Measurements from ENCODE around the gene PIP5KL1.
A peak's percentile ranks its signal among the peaks of the same experiment; 100 is the strongest.

The PIP5KL1 gene

DNA sequence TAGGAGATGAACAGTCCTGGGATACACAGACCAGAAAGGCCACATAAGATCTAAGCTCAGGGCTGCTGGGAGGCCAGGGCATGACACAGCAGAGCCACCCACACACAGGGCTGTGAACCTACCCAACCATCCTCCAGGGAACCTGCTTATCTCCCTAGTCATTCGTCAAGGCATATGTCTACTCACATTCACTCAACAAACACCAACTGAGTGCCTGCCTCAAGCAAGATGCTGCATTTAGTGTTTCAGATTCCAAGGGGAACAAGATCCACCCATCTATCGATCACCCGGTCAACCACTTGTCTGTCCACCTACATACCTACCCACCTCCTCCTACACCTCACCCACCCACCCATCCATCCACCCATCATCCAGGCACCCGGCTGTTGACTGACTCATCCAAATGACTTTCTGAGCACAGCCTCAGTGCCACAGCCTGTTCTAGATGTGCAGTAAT lies 5.2 kb upstream of the PIP5KL1 start:
- Histone ChIP-seq H3K27ac (ENCODE audit: low read length) (no peak overlapping the region), H3K36me3 (ENCODE audit: control insufficient read depth in 1 of 2, insufficient read depth in 2 of 2, low read length in 2 of 2) (peaks cover 3 to 8% of the 10 kb centered on the region in 2 donors), H3K9me3 (ENCODE audit: control insufficient read depth in 1 of 2, low read length in 2 of 2) (no peaks in the 10 kb centered on the region), H3K27me3 (ENCODE audit: low read depth, low read length) (no peaks in the 10 kb centered on the region), H3K4me3 (ENCODE audit: low read depth in 1 of 2, low read length in 2 of 2) (no peak overlapping the region), H3K4me1 (ENCODE audit: control insufficient read depth in 1 of 2, insufficient read depth in 2 of 2, low read length in 2 of 2) (peaks cover 16 to 37% of the 10 kb centered on the region in 2 donors)

DNA sequence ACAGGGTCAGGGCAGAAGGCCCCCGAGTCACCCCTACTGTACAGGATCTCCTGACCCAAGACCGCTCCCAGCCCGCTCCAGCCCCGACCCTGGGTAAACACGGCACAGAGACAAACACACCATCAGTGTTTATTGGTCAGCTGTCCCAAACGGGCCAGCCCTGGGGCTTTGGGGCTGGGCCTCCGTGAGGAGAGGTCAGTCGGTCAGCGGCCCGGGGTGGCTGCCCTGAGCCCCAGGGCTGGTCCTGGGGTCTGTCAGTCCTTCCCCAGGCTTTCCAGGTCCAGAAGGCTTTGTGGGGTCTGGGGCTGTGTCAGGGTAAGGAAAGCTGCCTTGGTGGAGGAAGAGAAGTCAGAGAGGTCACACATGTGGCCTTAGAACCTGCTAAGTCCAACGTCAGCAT lies 4.4 kb upstream of the PIP5KL1 start:
- peaks cover 16 to 44% of the 10 kb centered on the region in 2 donors for H3K4me1 ChIP-seq (ENCODE audit: control insufficient read depth in 1 of 2, insufficient read depth in 2 of 2, low read length in 2 of 2)
- no peak overlapping the region for H3K4me3 ChIP-seq (ENCODE audit: low read depth in 1 of 2, low read length in 2 of 2)

DNA sequence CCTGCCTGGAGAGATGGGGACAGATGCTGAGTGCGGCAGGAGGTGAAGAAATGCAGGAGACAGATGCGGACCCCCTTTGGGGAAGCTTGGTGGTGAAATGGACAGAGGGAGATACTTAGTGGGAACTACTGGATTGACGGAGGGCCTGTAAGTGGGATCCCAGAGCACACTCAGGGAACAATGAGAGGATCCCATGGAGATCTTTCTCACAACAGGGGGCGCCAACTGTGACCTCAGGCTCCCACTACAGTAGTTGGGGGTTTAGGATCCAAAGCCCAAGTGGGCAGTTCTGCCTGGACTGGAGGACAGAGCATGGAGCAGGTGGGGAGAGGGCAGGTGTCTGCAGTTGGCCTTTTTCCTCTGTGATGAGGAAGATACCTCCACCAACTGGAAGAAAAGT lies 3.7 kb upstream of the PIP5KL1 start:
- Histone ChIP-seq H3K36me3 (ENCODE audit: control insufficient read depth in 1 of 2, insufficient read depth in 2 of 2, low read length in 2 of 2) (peaks cover 3 to 8% of the 10 kb centered on the region in 2 donors), H3K9me3 (ENCODE audit: control insufficient read depth in 1 of 2, low read length in 2 of 2) (no peaks in the 10 kb centered on the region), H3K27me3 (ENCODE audit: low read depth, low read length) (no peaks in the 10 kb centered on the region), H3K4me1 (ENCODE audit: control insufficient read depth in 1 of 2, insufficient read depth in 2 of 2, low read length in 2 of 2) (peaks cover 16 to 45% of the 10 kb centered on the region in 2 donors), H3K4me3 (ENCODE audit: low read depth in 1 of 2, low read length in 2 of 2) (no peak overlapping the region), H3K27ac (ENCODE audit: low read length) (no peak overlapping the region)

More for the DNA sequence above, 4.4 kb upstream of the PIP5KL1 start:
- H3K27ac ChIP-seq (ENCODE audit: low read length) = no peak overlapping the region
- no peaks in the 10 kb centered on the region for H3K9me3 ChIP-seq (ENCODE audit: control insufficient read depth in 1 of 2, low read length in 2 of 2)
- peaks cover 3 to 8% of the 10 kb centered on the region in 2 donors for H3K36me3 ChIP-seq (ENCODE audit: control insufficient read depth in 1 of 2, insufficient read depth in 2 of 2, low read length in 2 of 2)
- H3K27me3 ChIP-seq (ENCODE audit: low read depth, low read length) = no peaks in the 10 kb centered on the region

DNA sequence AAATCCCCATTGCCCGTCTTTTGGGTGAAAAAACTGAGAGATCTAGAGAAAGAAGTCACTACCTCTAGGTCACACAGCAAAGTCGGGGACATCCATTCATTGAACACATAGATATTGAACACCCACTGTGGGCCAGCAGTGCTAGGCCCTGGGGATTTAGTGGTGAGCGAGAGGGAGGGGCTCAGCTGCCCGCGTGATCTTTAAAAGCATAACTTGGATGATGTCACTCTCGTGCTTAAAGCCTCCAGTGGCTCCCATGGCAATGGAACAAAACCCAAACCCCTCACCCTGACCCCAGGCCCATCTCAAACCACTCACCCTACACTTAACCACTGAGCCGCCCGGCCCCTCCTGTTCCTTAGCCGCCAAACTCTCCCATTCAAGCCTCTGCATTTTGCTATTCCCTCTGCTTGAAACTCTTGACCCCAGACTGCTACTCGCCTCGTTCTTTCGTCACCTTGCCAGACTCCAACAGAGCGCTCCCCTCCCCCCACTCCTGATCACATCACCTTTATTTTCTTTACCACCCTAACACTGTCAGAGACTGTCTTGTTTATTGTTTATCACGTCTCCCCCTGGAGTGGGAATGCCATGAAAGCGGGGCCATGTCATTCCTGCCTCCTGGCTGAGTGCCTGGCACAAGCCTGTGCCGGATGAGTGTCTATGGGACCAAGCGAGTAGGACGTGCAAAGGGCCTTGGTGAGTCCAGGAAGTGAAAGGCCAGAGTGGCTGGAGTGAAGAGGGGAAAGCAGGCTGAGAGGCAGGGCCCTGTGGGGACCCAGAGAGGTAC lies 710 bp upstream of the PIP5KL1 start:
- Histone ChIP-seq H3K4me1 (ENCODE audit: control insufficient read depth in 1 of 2, insufficient read depth in 2 of 2, low read length in 2 of 2) (peaks cover under 1 to 36% of the 10 kb centered on the region in 2 donors), H3K36me3 (ENCODE audit: control insufficient read depth in 1 of 2, insufficient read depth in 2 of 2, low read length in 2 of 2) (peaks cover 3 to 8% of the 10 kb centered on the region in 2 donors), H3K9me3 (ENCODE audit: control insufficient read depth in 1 of 2, low read length in 2 of 2) (no peaks in the 10 kb centered on the region), H3K4me3 (ENCODE audit: low read depth in 1 of 2, low read length in 2 of 2) (peak overlapping the region; percentile 26 to 75), H3K27me3 (ENCODE audit: low read depth, low read length) (peaks cover 13% of the 10 kb centered on the region), H3K27ac (ENCODE audit: low read length) (no peak overlapping the region)

DNA sequence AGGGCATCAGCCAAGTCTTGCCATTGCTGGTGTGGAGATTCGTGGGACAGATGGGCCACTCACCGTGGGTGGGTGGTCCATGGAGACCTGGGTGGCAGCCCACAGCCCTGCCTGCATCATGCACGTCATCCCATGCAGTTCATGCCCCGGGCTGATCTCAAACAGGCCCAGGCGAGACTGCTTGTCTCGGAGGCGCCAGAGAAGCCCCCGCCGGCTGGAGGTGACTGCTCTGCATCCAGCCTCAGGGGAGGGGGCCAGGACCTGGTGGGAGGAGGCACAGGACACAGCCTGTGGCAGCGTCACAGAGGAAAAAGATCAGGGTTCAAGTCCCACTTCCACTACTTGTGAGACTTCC lies 975 bp downstream of the PIP5KL1 start:
- Histone ChIP-seq H3K36me3 (ENCODE audit: control insufficient read depth in 1 of 2, insufficient read depth in 2 of 2, low read length in 2 of 2) (no peaks in the 10 kb centered on the region), H3K27me3 (ENCODE audit: low read depth, low read length) (peaks cover 13% of the 10 kb centered on the region), H3K9me3 (ENCODE audit: control insufficient read depth in 1 of 2, low read length in 2 of 2) (no peaks in the 10 kb centered on the region), H3K4me3 (ENCODE audit: low read depth in 1 of 2, low read length in 2 of 2) (no peak overlapping the region), H3K27ac (ENCODE audit: low read length) (no peak overlapping the region), H3K4me1 (ENCODE audit: control insufficient read depth in 1 of 2, insufficient read depth in 2 of 2, low read length in 2 of 2) (peaks cover 0 to 24% of the 10 kb centered on the region in 2 donors)

DNA sequence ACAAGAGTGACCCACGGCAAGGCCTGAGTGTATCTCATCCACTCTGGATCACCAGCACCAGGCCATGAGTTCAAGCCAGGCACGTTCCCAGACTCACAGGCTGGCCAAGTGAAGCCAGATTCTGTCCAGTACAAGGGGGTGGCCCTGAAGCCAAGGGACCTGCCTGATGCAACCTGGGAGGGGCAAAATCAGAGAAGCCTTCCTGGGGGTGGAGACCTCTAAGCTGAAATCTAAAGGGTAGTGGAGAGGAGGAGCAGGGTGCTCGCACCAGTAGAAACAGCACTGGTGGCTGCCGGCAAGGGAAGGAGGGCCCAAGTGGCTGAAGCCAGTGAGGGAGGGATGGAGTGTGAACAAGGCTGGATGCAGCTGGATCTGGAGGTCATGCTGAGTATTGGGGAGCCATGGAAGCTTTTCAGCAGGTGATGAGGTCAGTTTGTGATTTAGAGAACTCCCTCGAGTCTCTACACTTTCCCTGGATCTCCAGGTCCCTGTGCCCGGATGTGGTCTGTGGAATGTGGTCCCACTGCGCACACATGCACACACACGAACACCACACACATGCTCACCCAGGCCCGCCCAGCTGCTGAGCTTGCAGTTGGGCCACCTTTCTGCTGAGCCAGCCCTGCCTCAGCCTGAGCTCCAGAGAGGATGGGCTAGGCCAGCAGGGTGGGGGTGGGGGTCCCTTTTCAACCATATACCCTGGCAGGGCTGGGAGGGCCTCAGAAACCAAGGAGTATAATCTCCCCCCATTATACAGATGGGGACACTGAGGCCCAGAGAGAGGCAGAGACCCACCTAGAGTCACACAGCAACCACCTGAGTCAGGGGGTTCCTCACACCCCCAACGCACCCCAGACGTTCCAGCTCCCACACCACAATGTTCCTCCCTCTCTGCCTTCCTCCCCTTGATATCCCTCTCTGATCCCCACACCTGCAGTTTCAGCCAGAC lies 1.6 kb downstream of the PIP5KL1 start:
- H3K9me3 ChIP-seq (ENCODE audit: control insufficient read depth in 1 of 2, low read length in 2 of 2) = no peaks in the 10 kb centered on the region
- no peaks in the 10 kb centered on the region for H3K36me3 ChIP-seq (ENCODE audit: control insufficient read depth in 1 of 2, insufficient read depth in 2 of 2, low read length in 2 of 2)
- peaks cover 0 to 24% of the 10 kb centered on the region in 2 donors for H3K4me1 ChIP-seq (ENCODE audit: control insufficient read depth in 1 of 2, insufficient read depth in 2 of 2, low read length in 2 of 2)
- H3K4me3 ChIP-seq (ENCODE audit: low read depth in 1 of 2, low read length in 2 of 2) = no peak overlapping the region
- no peak overlapping the region for H3K27ac ChIP-seq (ENCODE audit: low read length)
- H3K27me3 ChIP-seq (ENCODE audit: low read depth, low read length) = peaks cover 13% of the 10 kb centered on the region

DNA sequence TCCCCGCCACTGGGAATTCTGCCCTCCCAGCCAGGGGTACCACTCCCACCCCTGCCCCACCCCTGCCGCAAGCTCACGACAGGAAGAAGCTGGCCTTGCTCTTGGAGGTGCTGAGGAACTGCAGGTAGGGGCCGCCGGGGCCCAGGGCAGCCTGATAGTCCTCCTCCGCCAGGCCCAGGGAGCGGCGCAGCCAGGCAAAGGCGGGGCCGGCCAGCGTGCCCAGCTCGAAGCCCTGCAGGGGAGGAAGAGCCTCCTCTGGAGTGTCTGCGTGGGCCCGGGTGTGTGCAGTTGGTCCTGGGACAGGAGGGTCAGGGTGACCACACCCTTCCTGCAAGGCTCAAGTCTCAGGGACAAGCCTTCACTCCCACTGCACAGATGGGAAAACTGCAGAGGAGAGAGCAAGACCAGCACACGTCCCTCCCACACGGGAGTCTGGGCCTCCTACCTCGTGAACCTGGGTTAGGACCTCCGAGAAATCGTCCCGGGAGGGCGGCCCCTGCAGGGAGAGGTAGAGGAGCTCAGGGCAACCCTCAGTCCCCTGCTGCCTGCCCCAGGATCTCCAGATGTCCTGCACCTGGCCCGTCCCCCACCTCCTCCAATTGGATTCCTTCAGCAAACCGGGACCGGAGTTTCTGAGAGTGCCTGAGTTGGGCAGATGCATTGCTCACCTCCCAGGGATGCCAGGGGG lies 2.4 kb downstream of the PIP5KL1 start:
- no peaks in the 10 kb centered on the region for H3K36me3 ChIP-seq (ENCODE audit: control insufficient read depth in 1 of 2, insufficient read depth in 2 of 2, low read length in 2 of 2)
- H3K27ac ChIP-seq (ENCODE audit: low read length) = no peak overlapping the region
- H3K4me1 ChIP-seq (ENCODE audit: control insufficient read depth in 1 of 2, insufficient read depth in 2 of 2, low read length in 2 of 2) = peaks cover 0 to 24% of the 10 kb centered on the region in 2 donors
- H3K4me3 ChIP-seq (ENCODE audit: low read depth in 1 of 2, low read length in 2 of 2) = no peak overlapping the region
- peaks cover 13% of the 10 kb centered on the region for H3K27me3 ChIP-seq (ENCODE audit: low read depth, low read length)
- H3K9me3 ChIP-seq (ENCODE audit: control insufficient read depth in 1 of 2, low read length in 2 of 2) = no peaks in the 10 kb centered on the region

DNA sequence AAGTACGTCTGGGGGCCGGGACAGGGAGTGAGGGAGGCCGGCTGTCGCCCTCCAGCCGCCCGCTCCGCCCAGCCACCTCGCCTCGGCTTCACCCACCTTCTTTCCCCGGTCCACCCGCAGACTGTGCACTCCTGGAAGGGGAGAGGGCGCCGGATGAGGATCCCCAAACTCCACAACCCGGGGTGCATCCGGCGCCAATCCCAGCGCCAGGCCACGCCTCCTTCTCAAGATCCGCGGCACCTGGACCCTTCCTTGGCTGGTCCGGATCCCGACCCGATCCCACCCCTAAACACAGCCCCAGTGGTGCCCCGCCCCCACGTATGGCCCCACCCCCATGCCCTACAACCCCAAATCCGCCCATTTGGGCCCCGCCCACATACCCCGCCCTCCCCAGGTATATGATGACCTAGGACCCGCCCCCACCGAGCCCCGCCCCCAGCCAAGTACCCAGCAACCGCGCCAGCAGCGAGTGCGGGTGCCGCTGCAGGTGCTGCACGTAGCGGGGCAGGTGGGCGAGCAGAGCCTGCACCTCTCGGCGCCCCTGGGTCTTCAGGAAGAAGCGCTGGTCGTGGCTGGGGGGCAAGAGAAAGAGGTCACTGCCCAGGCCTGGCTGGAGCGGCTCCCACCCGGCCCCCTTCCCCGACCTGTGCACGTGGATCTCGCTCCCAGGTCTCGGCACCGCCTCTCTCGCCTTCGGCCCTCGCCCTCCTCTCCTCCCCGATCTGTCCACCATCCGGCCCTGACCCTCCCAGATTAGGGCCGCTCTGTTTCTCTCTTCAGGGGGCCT lies 3.2 kb downstream of the PIP5KL1 start:
- peaks cover 0 to 24% of the 10 kb centered on the region in 2 donors for H3K4me1 ChIP-seq (ENCODE audit: control insufficient read depth in 1 of 2, insufficient read depth in 2 of 2, low read length in 2 of 2)
- H3K27me3 ChIP-seq (ENCODE audit: low read depth, low read length) = peaks cover 13% of the 10 kb centered on the region
- H3K9me3 ChIP-seq (ENCODE audit: control insufficient read depth in 1 of 2, low read length in 2 of 2) = no peaks in the 10 kb centered on the region
- peak overlapping the region in 1 of 2 donors; percentile 16 for H3K4me3 ChIP-seq (ENCODE audit: low read depth in 1 of 2, low read length in 2 of 2)
- no peaks in the 10 kb centered on the region for H3K36me3 ChIP-seq (ENCODE audit: control insufficient read depth in 1 of 2, insufficient read depth in 2 of 2, low read length in 2 of 2)
- H3K27ac ChIP-seq (ENCODE audit: low read length) = no peak overlapping the region

DNA sequence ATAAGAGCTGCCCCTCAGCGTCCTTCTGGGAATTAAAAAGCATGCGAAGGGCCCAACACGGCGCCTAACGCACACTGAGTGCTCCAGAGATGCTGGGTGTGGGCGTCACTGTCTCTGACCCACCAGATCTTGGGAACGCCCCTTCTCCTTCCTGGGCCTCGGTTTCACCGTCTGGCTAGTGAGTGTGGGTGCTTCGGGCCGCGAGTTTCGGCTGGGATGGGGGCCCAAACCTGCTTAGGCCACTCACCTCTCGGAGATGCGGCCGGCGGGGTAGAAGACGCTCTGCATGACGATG lies 3.7 kb downstream of the PIP5KL1 start:
- Histone ChIP-seq H3K4me3 (ENCODE audit: low read depth in 1 of 2, low read length in 2 of 2) (peak overlapping the region in 1 of 2 donors; percentile 16), H3K4me1 (ENCODE audit: control insufficient read depth in 1 of 2, insufficient read depth in 2 of 2, low read length in 2 of 2) (peaks cover 2 to 26% of the 10 kb centered on the region in 2 donors), H3K27ac (ENCODE audit: low read length) (no peak overlapping the region), H3K9me3 (ENCODE audit: control insufficient read depth in 1 of 2, low read length in 2 of 2) (no peaks in the 10 kb centered on the region), H3K36me3 (ENCODE audit: control insufficient read depth in 1 of 2, insufficient read depth in 2 of 2, low read length in 2 of 2) (no peaks in the 10 kb centered on the region), H3K27me3 (ENCODE audit: low read depth, low read length) (peaks cover 13% of the 10 kb centered on the region)

DNA sequence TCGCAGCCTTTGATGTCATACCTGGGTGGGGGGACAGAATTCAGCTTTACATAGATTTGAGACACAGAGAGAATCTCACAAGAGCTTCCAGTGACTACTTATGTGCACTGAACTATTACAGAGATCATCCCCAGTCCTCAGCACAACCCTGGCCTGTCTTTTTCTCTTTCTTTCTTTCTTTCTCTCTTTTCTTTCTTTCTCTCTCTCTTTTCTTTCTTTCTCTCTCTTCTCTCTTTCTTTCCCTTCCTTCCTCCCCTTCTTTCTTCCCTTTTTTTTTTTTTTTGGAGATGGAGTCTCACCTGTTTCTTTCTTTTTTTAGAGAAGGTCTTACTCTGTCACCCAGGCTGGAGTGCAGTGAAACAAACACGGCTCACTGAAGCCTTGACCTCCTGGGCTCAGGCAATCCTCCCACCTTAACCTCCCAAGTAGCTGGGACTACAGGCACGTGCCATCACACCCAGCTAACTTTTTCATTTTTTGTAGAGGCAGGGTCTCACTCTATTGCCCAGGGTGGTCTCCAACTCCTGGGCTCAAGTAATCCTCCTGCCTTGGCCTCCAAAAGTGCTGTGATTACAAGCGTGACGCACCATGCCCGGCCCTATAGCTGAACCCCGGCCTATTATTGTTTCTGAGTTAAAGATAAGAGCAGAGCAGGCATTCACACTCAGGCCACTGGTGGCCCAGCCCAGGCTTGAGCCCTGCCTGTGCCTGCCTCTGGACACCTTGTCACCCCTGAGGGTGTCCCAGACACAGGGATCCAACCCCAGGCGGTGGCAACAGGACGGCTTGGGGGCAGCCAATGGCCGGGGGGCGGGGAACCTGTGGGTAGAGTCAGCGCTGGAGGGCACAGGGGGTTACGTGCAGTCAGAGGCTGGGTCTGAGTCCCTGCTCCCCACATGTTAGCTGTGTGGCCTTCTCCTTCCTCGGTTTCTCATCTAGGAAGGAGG lies 4.3 kb downstream of the PIP5KL1 start:
- H3K27me3 ChIP-seq (ENCODE audit: low read depth, low read length) = peaks cover 13% of the 10 kb centered on the region

More for the DNA sequence above, 4.3 kb downstream of the PIP5KL1 start:
- no peak overlapping the region for H3K4me3 ChIP-seq (ENCODE audit: low read depth in 1 of 2, low read length in 2 of 2)
- no peak overlapping the region for H3K27ac ChIP-seq (ENCODE audit: low read length)
- peaks cover 2 to 30% of the 10 kb centered on the region in 2 donors for H3K4me1 ChIP-seq (ENCODE audit: control insufficient read depth in 1 of 2, insufficient read depth in 2 of 2, low read length in 2 of 2)
- H3K36me3 ChIP-seq (ENCODE audit: control insufficient read depth in 1 of 2, insufficient read depth in 2 of 2, low read length in 2 of 2) = no peaks in the 10 kb centered on the region
- H3K9me3 ChIP-seq (ENCODE audit: control insufficient read depth in 1 of 2, low read length in 2 of 2) = no peaks in the 10 kb centered on the region

Data from muscle layer of duodenum (tissue), 2 donors.